HCT116 (cell line): ENCODE measurements around the gene AUTS2. TPM values are rescaled to one million over a fixed set of nuclear protein-coding genes. Genes with fewer than 3 reads are reported as not detected.

Experiments used
- ATAC-seq: fragments of 200-7000 bp; cut with Tn5 transposase; 2 replicates; pipeline ENCODE4 v1.9.1; 2020; ENCODE audit warnings: mild to moderate bottlenecking, moderate library complexity
- BruUV-seq: library from RNA; stranded (reverse); fragments of 400-500 nt; replicated peaks from 2 replicates; lab custom pipeline; 2021; lab: Mats Ljungman, UMichigan
- CTCF ChIA-PET: fragments of 300-600 bp; sonication (Branson Sonifier 250); formaldehyde crosslinking; loops from one replicate; lab custom pipeline; 2021; ENCODE audit warnings: antibody characterized with exemption; lab: Charles Lee
- POLR2A ChIA-PET: fragments of 300-600, 350-600 bp; sonication (Branson Sonifier 250); formaldehyde crosslinking; loops from one replicate; lab custom pipeline; 2021; ENCODE audit warnings: antibody characterized with exemption; lab: Charles Lee
- RAD21 ChIA-PET, 2 experiments: fragments of 300-600 bp; sonication (Branson Sonifier 250); formaldehyde crosslinking; loops; one replicate each; lab custom pipeline; 2023; ENCODE audit warnings: low total read pairs in 2 of 2; ENCODE audit not compliant: uncharacterized antibody in 2 of 2, unreplicated experiment in 2 of 2, low non-redundant PET in 1 of 2; lab: Charles Lee
- DNase-seq: peaks from one replicate; pipeline ENCODE4 v3.0.0-alpha.2; 2010; ENCODE audit warnings: low read depth, low spot score
- H2AFZ ChIP-seq: fragments of 200-600 bp; shearing (Covaris generic), sonication (generic); 2 replicates; pipeline ENCODE4 v1.6.1; 2017; ENCODE audit warnings: low read depth, mixed run types, mixed read lengths, antibody characterized with exemption, low read length; ENCODE audit not compliant: poor library complexity, severe bottlenecking
- H3K27ac ChIP-seq: 2 replicates; pipeline ENCODE4 v1.5.1; 2012; ENCODE audit warnings: low read depth, low read length
- H3K27me3 ChIP-seq: fragments of 200-600 bp; sonication (generic); 2 replicates; pipeline ENCODE4 v1.6.1; 2016; ENCODE audit warnings: mixed run types, low read length, mixed read lengths; ENCODE audit not compliant: insufficient read depth
- H3K36me3 ChIP-seq, 2 experiments: fragments of 200-500 bp in 1 of 2; fragments of 200-600 bp in 1 of 2; sonication (Bioruptor generic) in 1 of 2; sonication (generic) in 1 of 2; 2 replicates each; pipeline versions ENCODE4 v1.5.1 to v1.6.1; 2014 to 2016; ENCODE audit warnings: low read length in 2 of 2, inconsistent platforms in 1 of 2, mixed read lengths in 1 of 2, mixed run types in 1 of 2; ENCODE audit not compliant: insufficient read depth in 2 of 2, control insufficient read depth in 1 of 2
- H3K4me1 ChIP-seq, 2 experiments: fragments of 200-600 bp in 1 of 2; sonication (generic) in 1 of 2; 2 replicates each; pipeline versions ENCODE4 v1.5.1 to v1.6.1; 2012 to 2017; ENCODE audit warnings: low read length in 2 of 2, inconsistent platforms in 1 of 2, mild to moderate bottlenecking in 1 of 2, mixed read lengths in 1 of 2, mixed run types in 1 of 2, moderate library complexity in 1 of 2; ENCODE audit not compliant: insufficient read depth in 2 of 2, control insufficient read depth in 1 of 2
- H3K4me2 ChIP-seq: fragments of 200-600 bp; sonication (generic); 2 replicates; pipeline ENCODE4 v1.6.1; 2017; ENCODE audit warnings: mixed run types, low read length, mixed read lengths
- H3K4me3 ChIP-seq, 2 experiments: fragments of 200-600 bp in 1 of 2; sonication (generic) in 1 of 2; replicated peaks in 1 of 2; 2 replicates each; pipeline ENCODE4 v1.5.1; 2011 to 2016; ENCODE audit warnings: low read length in 2 of 2, control low read depth in 1 of 2, low read depth in 1 of 2, mild to moderate bottlenecking in 1 of 2, mixed read lengths in 1 of 2, mixed run types in 1 of 2
- H3K79me2 ChIP-seq: fragments of 200-600 bp; sonication (generic); 2 replicates; pipeline ENCODE4 v1.6.1; 2017; ENCODE audit warnings: mild to moderate bottlenecking, mixed run types, low read length, moderate library complexity, mixed read lengths; ENCODE audit not compliant: insufficient read depth
- H3K9ac ChIP-seq: fragments of 200-600 bp; sonication (generic); 2 replicates; pipeline ENCODE4 v1.6.1; 2016; ENCODE audit warnings: low read length, mixed read lengths
- H3K9me2 ChIP-seq: fragments of 200-600 bp; sonication (generic), shearing (Covaris generic); 2 replicates; pipeline ENCODE4 v1.6.1; 2017; ENCODE audit warnings: mixed run types, mild to moderate bottlenecking, moderate library complexity; ENCODE audit not compliant: insufficient read depth
- H3K9me3 ChIP-seq, 2 experiments: fragments of 200-500 bp in 1 of 2; fragments of 200-600 bp in 1 of 2; sonication (Bioruptor generic) in 1 of 2; sonication (generic) in 1 of 2; 2 replicates each; pipeline ENCODE4 v1.6.1; 2014 to 2017; ENCODE audit warnings: low read length in 2 of 2, mixed read lengths in 2 of 2, inconsistent platforms in 1 of 2, low read depth in 1 of 2, mild to moderate bottlenecking in 1 of 2, mixed run types in 1 of 2, moderate library complexity in 1 of 2; ENCODE audit not compliant: control insufficient read depth in 1 of 2, insufficient read depth in 1 of 2
- H4K20me1 ChIP-seq: fragments of 200-600 bp; sonication (generic), shearing (Covaris generic); 2 replicates; pipeline ENCODE4 v1.6.1; 2017; ENCODE audit warnings: mixed run types, mild to moderate bottlenecking, moderate library complexity; ENCODE audit not compliant: insufficient read depth
- CBX3 ChIP-seq: IDR thresholded peaks from 2 replicates; pipeline ENCODE4 v1.6.1; 2012; ENCODE audit warnings: low read depth
- CTCF ChIP-seq, 3 experiments: fragments of 200-600 bp in 1 of 3; sonication (generic) in 1 of 3; IDR thresholded peaks in 2 of 3; conservative IDR thresholded peaks in 1 of 3; 2 replicates each; pipeline ENCODE4 v1.5.1; 2012 to 2017; ENCODE audit warnings: low read depth in 2 of 3, low read length in 2 of 3, antibody characterized with exemption in 1 of 3, borderline replicate concordance in 1 of 3, control low read depth in 1 of 3, mild to moderate bottlenecking in 1 of 3, mixed read lengths in 1 of 3, mixed run types in 1 of 3, moderate library complexity in 1 of 3; ENCODE audit not compliant: insufficient read depth in 1 of 3
- EGR1 ChIP-seq: IDR thresholded peaks from 2 replicates; pipeline ENCODE4 v1.6.1; 2012; ENCODE audit warnings: low read depth
- ELF1 ChIP-seq: IDR thresholded peaks from 2 replicates; pipeline ENCODE4 v1.6.1; 2012; ENCODE audit warnings: low read depth, borderline replicate concordance
- EZH2 ChIP-seq: fragments of 200-600 bp; sonication (generic); IDR thresholded peaks from 2 replicates; pipeline ENCODE4 v1.6.1; 2017; ENCODE audit warnings: antibody characterized with exemption, mixed run types
- EZH2phosphoT487 ChIP-seq: fragments of 200-600 bp; IDR thresholded peaks from 2 replicates; pipeline ENCODE4 v1.6.1; 2018; ENCODE audit warnings: antibody characterized with exemption, borderline replicate concordance
- FOSL1 ChIP-seq: IDR thresholded peaks from 2 replicates; pipeline ENCODE4 v1.6.1; 2012; ENCODE audit warnings: low read depth
- JUND ChIP-seq: IDR thresholded peaks from 2 replicates; pipeline ENCODE4 v1.6.1; 2012
- MAX ChIP-seq: IDR thresholded peaks from 2 replicates; pipeline ENCODE4 v1.6.1; 2012
- POLR2A ChIP-seq: IDR thresholded peaks from 2 replicates; pipeline ENCODE4 v1.7.0; 2011; ENCODE audit warnings: borderline replicate concordance; ENCODE audit not compliant: insufficient read depth, insufficient read length; ENCODE audit errors: extremely low read depth
- POLR2AphosphoS5 ChIP-seq: IDR thresholded peaks from 2 replicates; pipeline ENCODE4 v1.6.1; 2011; ENCODE audit warnings: mild to moderate bottlenecking, low read depth, low read length, moderate library complexity
- REST ChIP-seq: IDR thresholded peaks from 2 replicates; pipeline ENCODE4 v1.6.1; 2012; ENCODE audit warnings: low read depth
- SIN3A ChIP-seq: IDR thresholded peaks from 2 replicates; pipeline ENCODE4 v1.6.1; 2012; ENCODE audit warnings: low read depth
- SP1 ChIP-seq: IDR thresholded peaks from 2 replicates; pipeline ENCODE4 v1.6.1; 2012; ENCODE audit warnings: low read depth
- SRF ChIP-seq: IDR thresholded peaks from 2 replicates; pipeline ENCODE4 v1.6.1; 2012; ENCODE audit warnings: low read depth
- ZBTB33 ChIP-seq: IDR thresholded peaks from 2 replicates; pipeline ENCODE4 v1.6.1; 2011; ENCODE audit warnings: mild to moderate bottlenecking, low read length, moderate library complexity; ENCODE audit not compliant: insufficient replicate concordance; ENCODE audit errors: extremely low read depth
- ZFX ChIP-seq: fragments of 450-650 bp; IDR thresholded peaks from 2 replicates; pipeline ENCODE4 v1.6.1; 2017
- ZNF274 ChIP-seq: fragments of 200-500 bp; sonication (Bioruptor generic); IDR thresholded peaks from 2 replicates; pipeline ENCODE4 v1.6.1; 2014; ENCODE audit warnings: mild to moderate bottlenecking, low read depth, low read length, inconsistent platforms
- intact Hi-C: fragments of 100-400 bp; cut with micrococcal nuclease; formaldehyde crosslinking; loops from 2 replicates; pipeline ENCODE4 v1.10.0; 2022
- total RNA-seq: library from RNA; stranded (reverse); gene quantifications from one replicate; pipeline ENCODE4 v1.2.1, GENCODE V29; 2021; ENCODE audit not compliant: unreplicated experiment

The AUTS2 gene
- total RNA-seq, 1 experiment from 2014 or later, result 0.93 TPM

DNA sequence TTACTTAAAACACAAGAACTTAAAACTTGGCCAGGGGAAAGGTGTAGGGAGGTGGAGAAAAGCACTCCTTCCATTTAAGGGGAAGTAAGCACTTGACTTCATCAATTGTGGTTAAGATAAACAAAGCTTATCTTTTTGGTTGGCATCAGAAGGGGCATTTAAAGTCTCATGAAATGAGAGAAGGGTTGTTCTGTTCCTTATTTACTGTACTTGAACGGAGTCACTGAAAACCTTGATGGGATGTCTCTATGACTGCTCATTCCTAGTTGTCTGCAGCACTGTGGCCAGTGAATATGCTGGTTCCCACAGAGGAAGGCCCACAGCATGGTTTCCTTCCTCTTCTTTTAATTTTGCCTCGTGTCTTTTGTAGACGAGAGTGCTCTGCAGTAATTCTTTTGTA is 229.3 kb downstream of the AUTS2 start:
- H3K9ac ChIP-seq, result no peak overlapping the region
- no peaks in the 10 kb centered on the region for H3K9me2 ChIP-seq
- intact Hi-C loops, result no loop called here
- peaks cover 12 to 31% of the 10 kb centered on the region in 2 experiments; a peak in 2 of 4 replicates for H3K9me3 ChIP-seq
- H2AFZ ChIP-seq, result no peak overlapping the region
- no peaks in the 10 kb centered on the region for H4K20me1 ChIP-seq
- no peak overlapping the region for H3K4me3 ChIP-seq
- H3K4me1 ChIP-seq, result no peaks in the 10 kb centered on the region
- no peak for ATAC-seq
- BruUV-seq, result no TSS peak
- no peaks in the 10 kb centered on the region for H3K36me3 ChIP-seq
- DNase-seq, result no peak
- no peaks in the 10 kb centered on the region for H3K79me2 ChIP-seq
- ChIA-PET RAD21 (no interaction called here), POLR2A (no interaction called here), CTCF (no interaction called here)
- no peak overlapping the region for H3K27ac ChIP-seq
- H3K4me2 ChIP-seq, result no peak overlapping the region
- no peak for TF ChIP-seq REST
- TF ChIP-seq EZH2phosphoT487, result no peak
- no peak for TF ChIP-seq MAX
- no peak for TF ChIP-seq ZBTB33
- no peak for TF ChIP-seq SRF
- no peak for TF ChIP-seq FOSL1
- no peak for TF ChIP-seq ELF1
- TF ChIP-seq EGR1, result no peak
- TF ChIP-seq JUND, result no peak
- TF ChIP-seq ZFX, result no peak
- TF ChIP-seq CBX3, result no peak
- no peak for TF ChIP-seq POLR2AphosphoS5
- no peak for TF ChIP-seq SP1
- no peak for TF ChIP-seq EZH2
- no peak for TF ChIP-seq ZNF274
- no peak for TF ChIP-seq POLR2A
- TF ChIP-seq SIN3A, result no peak
- no peak for TF ChIP-seq CTCF (IDR thresholded peaks at IDR 0.05 in 2 of 3, conservative IDR thresholded peaks at IDR 0.05 in 1 of 3; ENCODE audit: borderline replicate concordance in 1 of 3, insufficient read depth in 1 of 3, low read depth in 2 of 3, low read length in 2 of 3)
- no peaks in the 10 kb centered on the region for H3K27me3 ChIP-seq
